Stimulated activated CD4-positive, alpha-beta T cell treated with anti-CD3 and anti-CD28 coated beads, TNF-alpha, amount 100 ng/mL, for 1 hour (primary cell): ENCODE results near the gene GDE1.
A peak's percentile ranks its signal among the peaks of the same experiment; 100 is the strongest.
"Not testable (repeated sequence)": the region's sequence is repeated elsewhere in the genome, so short reads cannot be mapped to it uniquely, and the experiment has no call there.

ENCODE experiments used
- DNase-seq, 3 donors: peaks; one replicate each; pipeline ENCODE4 v3.0.0-alpha.2; 2020; ENCODE audit warnings: low read depth in 3 of 3, low spot score in 1 of 3

The GDE1 gene

GRCh38 chr16:19521471-19522396 lies at the start of gene GDE1:
Gene GDE1 (minus strand): TSS chr16:19522098. CDS start chr16:19521964, 134 bp downstream.
- DNase-seq: peak; percentile 85 to 95 (median 86)

- no peak for DNase-seq
These were observed 45.7 kb upstream of the GDE1 start for GRCh38 chr16:19567560-19567959.

- no peak for DNase-seq
These were observed 44.5 kb upstream of the GDE1 start for GRCh38 chr16:19566362-19566761.

- no peak for DNase-seq
These were observed 41.5 kb upstream of the GDE1 start for GRCh38 chr16:19563377-19563776.

- DNase-seq: no peak
These were observed 38.2 kb upstream of the GDE1 start for GRCh38 chr16:19560078-19560477.

- DNase-seq: no peak
These were observed 37.5 kb upstream of the GDE1 start for GRCh38 chr16:19559242-19559910.

GRCh38 chr16:19555938-19556771 lies 34.3 kb upstream of the GDE1 start:
- DNase-seq: no peak

GRCh38 chr16:19555186-19555937 lies 33.5 kb upstream of the GDE1 start, which contains the start of gene VPS35L:
Gene VPS35L (plus strand): TSS chr16:19555703. CDS start chr16:19555730, 27 bp downstream.
- peak; percentile 83 to 94 (median 92) for DNase-seq

GRCh38 chr16:19549673-19550072 lies 27.8 kb upstream of the GDE1 start:
- no peak for DNase-seq

- no peak for DNase-seq
These were observed 26.2 kb upstream of the GDE1 start for GRCh38 chr16:19548144-19548543.

GRCh38 chr16:19543278-19543996 lies 21.5 kb upstream of the GDE1 start:
- DNase-seq: not testable (repeated sequence)

- DNase-seq: no peak
These were observed 20.4 kb upstream of the GDE1 start for GRCh38 chr16:19542138-19542821.

GRCh38 chr16:19540241-19540970 lies 18.5 kb upstream of the GDE1 start:
- no peak for DNase-seq

GRCh38 chr16:19532601-19533000 lies 10.7 kb upstream of the GDE1 start:
- DNase-seq: no peak

GRCh38 chr16:19528666-19529065 lies 6.8 kb upstream of the GDE1 start:
- DNase-seq: no peak

GRCh38 chr16:19527161-19527560 lies 5.3 kb upstream of the GDE1 start:
- no peak for DNase-seq

- DNase-seq: no peak
These were observed 3.5 kb upstream of the GDE1 start for GRCh38 chr16:19525385-19525723.

- no peak for DNase-seq
These were observed 2.9 kb upstream of the GDE1 start for GRCh38 chr16:19524616-19525384.
